HG02870 (cell line): ENCODE results near the gene SLC11A2.

ENCODE experiments used
- ATAC-seq: cut with Tn5 transposase; IDR thresholded peaks from one replicate; pipeline ENCODE4 v1.9.1; 2021; ENCODE audit warnings: mild to moderate bottlenecking, moderate library complexity; ENCODE audit not compliant: unreplicated experiment

The SLC11A2 gene

DNA sequence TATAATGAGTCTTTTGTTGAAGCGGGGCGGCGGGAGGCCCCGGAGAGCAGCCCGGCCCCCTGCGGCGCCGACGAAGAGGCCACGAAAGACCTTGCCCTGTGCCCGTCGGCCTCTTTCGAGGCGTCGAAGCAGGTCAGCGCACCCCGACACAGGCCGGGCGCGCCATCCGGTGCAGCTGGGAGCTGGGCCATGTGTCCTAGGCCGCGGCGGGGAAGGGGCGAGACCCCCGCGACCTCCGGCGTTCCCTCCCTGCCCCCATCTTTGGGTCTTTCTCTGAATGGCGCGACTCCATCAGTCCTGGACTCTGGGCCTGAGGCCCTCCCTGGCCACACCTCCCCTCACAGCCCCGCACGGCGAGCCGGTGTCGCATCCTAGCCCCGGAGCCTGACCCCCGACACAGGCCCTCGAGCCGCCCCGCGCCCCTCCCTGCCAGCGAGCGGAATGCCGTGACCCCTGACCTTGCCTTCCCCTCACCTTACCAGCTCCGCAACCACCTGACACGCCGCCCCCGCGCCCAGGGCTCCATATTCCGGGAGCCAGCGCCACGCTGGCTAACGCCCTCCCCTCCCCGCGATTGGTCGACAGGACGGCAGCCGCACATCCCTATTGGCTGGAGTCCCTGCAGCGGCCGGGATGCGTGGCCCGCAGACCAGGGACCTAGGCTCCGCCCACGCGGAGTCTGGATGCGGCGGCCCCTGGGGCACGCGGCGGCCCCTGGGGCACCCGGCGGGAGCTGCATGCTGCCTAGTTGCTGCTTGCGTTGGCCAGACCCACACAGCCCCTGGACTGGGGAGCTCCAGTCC lies at the start of gene SLC11A2:
Gene SLC11A2, minus strand, starts transcription at position 549 of the 803 bp plus-strand sequence. CDS start 15,656 bp downstream, outside the sequence.
- peak; percentile 92 for ATAC-seq

DNA sequence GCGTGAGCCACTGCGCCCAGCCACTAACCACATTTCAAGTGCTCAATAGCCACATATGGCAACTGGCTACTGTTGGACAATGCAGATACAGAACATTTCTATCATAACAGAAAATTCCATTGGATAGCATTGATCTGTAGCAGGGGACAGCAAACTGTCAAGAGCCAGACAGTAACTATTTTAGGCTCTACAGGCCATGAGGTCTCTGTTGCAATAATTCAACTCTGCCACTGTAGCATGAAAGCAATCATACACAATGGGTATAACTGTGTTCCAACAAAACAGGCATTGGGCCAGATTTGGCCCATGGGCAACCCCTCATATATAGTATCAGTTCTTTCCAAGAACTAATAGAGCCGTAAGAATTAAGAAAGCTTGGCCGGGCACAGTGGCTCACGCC lies 49.2 kb upstream of the SLC11A2 start:
- ATAC-seq, result no peak

DNA sequence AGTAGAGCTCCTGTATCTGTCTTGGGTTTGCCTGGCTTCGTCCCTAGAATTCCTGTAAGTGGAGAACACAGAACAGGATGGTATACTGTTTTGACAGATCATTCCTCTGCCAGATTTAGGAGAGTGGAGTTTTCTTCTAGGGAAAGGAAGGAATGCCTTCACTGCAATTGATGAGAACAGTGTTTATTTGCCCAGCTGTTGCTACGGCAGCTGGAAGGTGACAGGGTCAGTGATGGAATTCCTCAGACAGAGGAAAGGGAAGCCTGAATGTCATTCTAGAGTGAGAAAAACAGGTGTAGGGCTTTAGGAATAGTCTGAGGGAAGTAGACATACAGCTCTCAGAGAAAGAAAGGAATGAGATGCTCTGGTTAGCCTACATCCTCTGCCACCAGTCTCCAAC lies 45.5 kb upstream of the SLC11A2 start:
- no peak for ATAC-seq

DNA sequence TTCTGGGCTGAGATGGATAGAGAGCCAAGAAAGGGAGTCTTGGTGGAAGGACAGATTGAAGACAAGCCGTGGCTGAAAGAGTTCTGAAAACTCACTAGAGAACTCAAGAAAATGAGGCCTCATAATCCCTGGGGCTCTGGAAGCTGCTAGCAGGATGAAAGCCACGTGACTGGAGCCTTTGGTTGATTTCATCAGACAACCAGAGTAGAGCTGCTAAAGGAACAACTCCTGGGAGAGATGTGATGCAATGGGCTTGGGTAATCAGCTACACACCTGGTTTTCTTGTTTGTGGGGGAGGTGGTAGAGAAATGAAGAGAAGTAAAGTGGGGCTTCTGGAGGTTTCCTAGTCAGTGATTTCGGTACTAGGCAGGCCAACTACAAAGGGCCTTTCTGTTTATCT lies 43.8 kb upstream of the SLC11A2 start:
- no peak for ATAC-seq

DNA sequence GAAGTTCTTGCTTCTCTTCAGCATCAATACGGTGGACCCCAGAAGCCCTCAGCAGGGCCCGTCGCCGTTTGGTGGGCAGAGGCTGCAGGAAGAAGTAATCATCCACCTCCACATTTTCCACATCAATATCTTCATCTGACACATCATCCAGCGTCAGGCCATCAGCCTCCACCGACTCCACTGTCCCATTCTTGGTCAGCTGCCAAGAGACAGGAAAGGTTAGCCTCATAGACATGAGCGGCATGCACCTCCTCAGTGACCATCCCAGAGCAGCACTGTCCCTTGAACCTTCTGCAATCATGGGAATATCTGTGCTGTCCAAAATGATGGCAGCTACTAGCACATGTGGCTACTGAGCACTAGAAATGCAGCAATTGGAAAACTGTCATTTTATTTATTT lies 41.6 kb upstream of the SLC11A2 start:
- ATAC-seq, result no peak

DNA sequence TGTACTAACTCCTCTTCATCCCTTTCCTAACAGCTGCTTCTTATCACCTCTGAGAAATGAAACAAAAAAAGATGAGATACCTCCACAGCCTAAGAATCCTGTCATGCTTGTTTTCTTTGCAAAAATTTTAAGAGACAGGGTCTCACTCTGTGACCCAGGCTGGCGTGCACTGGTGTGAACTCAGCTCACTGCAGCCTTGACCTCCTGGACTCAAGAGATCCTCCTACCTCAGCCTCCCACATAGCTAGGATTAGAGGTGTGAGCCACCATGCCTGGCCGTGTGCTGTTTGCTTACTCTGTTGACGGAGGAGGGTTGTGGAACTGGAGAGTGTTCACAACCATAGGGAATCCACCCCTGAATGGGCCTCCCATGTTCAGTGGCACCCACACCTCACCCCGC lies 41.0 kb upstream of the SLC11A2 start:
- ATAC-seq, result no peak

DNA sequence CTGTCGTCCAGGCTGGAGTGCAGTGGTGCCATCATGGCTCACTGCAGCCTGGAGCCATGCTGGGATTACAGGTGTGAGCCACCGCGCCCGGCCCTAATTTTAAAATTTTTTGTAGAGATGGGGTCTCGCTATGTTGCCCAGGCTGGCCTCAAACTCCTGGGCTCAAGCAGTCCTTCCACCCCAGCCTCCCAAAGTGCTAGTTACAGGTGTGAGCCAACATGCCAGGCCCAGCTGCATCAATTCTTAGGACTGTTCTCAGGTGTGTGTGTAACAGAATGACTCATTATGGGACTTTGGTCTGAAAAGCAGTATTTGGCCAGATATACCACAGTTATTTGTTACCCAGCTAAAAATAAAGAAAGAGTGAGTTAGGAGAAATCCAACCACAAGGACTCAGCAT lies 39.3 kb upstream of the SLC11A2 start:
- ATAC-seq, result no peak

DNA sequence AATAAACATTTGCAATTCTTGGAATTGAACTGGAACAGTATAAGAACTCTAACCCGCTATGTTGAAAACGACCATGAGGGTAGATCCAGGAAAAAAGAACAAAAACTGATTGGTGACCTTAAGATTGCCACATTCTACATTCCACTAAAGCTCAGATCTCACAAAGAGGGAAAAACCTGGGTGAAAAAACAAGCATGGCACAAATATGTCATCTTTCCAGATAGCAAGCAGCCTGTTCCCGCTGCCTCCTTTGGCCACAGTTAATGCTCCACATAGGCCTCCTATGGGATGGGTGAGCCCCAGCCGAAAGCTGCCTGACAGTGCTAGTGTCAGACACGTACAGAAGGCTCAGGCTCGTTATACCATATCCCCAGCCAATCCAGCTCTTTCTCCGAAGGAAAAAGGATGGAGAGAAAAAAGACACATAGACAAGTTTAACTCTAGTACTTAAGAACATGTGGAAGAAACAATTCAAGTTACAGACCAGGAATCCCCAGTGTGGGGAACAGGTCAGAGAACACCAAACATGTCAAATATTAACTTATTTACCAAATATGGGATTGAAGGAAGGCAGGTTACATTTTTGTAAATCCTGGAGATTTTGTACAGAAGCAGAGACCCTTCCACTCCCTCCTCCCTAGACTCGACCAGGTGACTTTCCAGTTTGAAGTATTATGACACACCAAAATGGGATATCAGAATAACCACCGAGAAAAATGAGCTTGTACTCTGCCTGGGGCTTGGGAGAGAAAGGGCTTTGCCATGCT lies 36.6 kb upstream of the SLC11A2 start:
- ATAC-seq, result no peak

DNA sequence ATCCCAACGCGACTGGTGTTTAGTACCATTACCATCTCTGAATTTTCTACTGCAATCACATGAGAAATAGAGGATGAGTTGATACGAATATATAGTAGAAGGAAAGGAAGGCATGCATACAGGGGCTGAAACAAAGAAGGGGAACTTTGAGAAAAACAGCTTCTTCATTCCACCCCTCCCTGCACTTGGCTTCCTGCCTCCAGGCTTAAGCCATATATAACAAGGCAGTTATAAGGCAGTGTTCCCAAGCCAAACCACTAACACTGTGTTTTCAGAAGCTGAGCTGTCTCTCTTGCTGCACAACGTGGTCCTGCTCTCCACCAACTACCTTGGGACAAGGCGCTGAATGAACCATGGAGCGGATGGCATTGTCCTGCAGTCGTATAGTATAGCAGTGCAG lies 32.9 kb upstream of the SLC11A2 start:
- no peak for ATAC-seq

DNA sequence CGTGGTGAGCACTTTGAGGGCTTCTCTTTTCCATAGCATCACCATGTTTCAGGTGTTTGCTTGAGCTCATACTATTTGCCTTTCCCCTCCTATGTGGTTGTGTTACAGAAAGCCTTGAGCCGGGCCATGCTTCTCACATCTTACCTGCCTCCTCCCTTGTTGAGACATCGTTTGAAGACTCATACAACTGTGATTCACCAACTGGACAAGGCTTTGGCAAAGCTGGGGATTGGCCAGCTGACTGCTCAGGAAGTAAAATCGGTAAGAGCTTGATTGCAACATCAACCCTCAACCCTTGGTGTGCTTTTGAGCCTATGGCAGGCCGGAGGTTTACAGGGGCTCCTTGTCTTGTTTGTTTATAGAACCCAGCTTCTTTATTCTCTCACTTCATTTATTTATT lies 30.1 kb upstream of the SLC11A2 start:
- no peak for ATAC-seq

DNA sequence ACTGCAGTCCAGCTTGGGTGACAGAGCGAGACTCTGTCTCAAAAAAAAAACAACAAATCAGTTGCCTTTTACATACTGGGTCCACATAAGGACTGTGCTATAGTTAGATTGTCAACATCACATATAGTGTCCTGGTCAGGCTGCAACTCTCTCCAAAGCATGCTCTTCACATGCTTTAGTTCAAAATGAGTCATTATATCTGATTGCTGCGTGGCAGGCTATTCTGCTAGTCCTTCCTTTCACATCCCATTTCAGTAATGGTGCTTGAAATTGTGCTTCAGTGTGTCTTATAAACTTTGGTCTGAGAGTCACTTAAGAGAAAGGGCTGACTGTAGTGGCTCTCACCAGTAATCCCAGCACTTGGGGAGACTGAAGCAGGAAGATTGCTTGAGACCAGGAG lies 28.9 kb upstream of the SLC11A2 start:
- ATAC-seq, result no peak

DNA sequence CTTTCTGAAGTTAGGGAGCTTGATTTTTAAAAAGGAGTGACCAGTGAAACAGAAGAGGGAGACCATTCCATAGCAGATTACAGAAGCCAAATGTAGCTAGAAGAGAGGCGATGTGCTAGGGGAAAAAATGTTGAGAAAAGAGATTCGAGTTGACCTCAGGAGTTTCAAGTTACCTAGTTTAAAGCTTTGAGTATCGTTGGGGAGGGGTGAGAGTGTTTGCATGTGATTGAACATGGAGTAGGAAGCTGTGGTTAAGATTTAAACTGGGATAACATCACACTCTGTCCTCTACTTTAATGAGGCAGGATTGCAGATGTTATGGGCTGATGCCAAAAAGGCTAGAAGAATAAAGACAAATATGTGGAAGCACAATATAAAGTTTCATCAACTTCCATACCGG lies 25.6 kb upstream of the SLC11A2 start:
- ATAC-seq, result no peak

DNA sequence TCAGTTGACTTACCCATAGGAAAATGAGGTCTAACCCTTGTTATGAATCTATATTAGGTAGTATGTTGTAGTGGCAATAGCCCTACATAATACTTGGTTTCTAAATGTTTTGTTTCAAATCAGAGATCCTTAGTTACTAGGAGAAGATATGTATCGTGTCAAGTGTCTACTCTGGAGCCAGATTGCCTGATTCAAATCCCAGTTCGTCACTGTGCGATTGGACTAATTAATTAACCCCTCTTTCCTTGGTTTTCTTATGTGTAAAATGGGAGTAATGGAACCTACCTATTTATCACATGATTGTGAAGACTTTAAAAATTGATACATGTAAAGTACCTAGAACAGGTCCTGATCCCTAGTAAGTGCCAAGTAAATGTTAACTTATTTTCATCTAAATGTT lies 23.3 kb upstream of the SLC11A2 start:
- no peak for ATAC-seq

DNA sequence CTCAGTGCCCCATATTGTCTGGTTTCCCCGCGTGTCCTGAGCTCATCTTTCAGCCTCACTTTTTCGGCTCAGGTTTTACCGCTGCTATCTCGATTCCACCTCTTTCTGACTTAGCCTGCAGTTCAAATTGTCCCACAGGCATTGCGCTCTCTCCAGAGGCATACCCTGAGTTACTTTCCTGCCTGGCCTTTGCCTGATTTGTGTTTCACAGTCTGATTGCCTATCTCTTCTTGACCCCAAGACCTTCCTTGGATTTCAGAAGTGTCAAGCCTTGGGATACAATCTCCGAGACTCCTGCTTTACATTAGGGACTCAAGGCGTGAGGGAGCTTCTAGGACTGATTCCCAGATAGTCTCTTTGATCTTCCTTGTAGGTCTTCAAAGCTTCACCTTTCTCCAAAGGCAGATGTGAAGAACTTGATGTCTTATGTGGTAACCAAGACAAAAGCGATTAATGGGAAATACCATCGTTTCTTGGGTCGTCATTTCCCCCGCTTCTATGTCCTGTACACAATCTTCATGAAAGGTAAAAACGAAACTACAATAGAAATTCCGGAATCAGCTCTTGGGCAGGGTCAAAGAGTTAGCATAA lies 22.6 kb upstream of the SLC11A2 start:
- ATAC-seq, result no peak

DNA sequence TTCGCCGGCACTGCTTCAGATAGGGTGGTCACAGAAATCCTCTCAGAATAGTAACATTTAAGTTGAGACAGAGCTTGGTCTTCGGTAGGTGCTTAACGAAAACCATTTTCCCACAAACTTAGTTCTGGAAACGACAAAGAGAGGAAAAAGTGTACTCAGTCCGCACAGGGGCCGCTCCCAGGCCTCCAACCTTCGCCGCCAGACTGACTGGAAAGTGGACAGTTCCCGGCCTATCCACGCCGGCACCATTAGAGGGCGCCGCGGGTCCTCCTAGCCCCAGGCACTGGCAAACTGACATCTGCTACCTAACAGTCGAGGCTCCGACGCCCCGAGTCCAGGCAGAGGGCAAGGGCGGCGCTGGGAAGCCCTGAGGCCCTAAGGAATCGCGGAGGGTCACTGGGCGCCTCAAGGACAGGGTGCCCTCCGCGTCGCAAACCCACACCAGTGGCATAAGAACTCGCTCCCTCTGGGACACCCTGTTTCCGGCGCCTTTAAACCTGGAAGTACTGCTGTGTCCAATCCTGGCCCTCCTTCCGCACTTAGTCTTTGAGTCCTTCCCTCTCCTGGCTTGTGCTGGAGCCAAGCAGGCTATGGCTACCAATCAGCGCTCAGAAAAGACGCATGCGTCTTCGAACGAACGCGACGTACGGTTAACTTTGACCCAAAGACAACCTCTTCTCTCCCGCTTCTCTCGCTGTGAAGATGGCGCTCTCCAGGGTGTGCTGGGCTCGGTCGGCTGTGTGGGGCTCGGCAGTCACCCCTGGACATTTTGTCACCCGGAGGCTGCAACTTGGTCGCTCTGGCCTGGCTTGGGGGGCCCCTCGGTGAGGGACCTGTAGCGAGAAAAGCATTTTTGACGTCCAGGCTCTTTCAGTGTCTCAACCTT lies 21.7 kb upstream of the SLC11A2 start, which contains the start of gene LETMD1:
Gene LETMD1, plus strand, starts transcription at position 673 of the 886 bp plus-strand sequence. Its CDS starts 30 bp downstream, at position 703.
- peak; percentile 94 for ATAC-seq

DNA sequence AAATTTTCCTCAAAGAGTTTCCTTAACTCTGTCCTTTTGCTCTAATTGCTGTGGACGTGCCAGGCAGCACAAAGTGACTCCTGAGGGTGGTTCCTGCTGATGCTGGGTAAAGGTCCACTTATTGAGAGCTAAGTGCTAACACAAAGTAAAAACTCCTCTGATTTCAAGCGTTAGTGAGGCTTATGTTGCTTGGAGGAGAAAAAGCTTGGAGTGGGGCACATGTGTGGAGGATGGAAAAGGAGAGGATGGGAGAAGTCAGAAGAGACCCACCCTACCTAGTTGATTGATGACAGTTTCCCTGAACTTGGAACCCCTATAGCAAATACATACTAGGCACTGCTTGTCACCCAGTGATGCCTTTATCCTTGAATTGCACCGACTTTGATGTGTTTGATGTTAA lies 10.1 kb upstream of the SLC11A2 start:
- ATAC-seq, result no peak

DNA sequence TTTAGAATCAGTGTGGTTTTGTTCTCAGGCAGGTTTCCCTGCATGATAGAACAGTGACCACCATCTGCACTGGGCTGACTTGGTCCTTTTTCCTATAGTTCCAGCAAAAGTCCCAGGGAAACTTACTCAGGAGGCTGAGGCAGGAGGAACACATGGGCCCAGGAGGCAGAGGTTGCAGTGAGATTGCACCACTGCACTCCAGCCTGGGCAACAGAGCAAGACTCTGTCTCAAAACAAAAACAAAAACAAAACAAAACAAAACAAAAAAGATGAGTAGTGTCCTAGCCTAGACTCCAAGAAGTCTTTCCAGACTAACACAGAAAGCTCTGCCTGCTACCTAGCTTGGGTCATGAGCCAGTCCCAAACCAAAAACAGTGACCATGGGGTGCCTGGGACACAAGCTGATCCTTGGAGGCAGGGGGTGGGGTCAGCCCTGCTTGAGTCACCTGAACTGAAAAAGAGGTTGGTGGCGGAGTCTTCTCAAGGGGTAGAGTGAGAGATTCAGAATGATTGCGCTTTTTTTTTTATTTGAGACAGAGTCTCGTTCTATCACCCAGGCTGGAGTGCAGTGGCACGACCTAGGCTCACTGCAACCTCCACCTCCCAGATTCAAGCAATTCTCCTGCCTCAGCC lies 7.4 kb upstream of the SLC11A2 start:
- ATAC-seq, result no peak

DNA sequence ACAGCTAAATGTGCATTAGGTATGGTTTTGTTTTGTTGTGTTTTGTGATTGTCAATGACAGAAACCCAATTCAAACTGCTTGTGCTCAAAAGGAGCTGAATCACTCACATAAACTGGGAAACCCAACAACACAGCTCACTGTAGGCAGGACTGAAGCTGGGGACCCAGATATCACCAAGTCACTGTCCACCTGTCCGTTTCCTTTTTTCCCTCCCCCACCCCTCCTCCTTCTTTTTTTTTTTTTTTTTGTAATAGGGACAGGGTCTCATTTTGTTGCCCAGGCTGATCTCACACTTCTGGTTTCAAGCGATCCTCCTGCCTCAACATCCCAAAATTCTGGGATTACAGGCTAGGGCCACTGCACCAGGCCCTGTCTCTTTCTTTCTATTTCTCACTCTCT lies 6.9 kb upstream of the SLC11A2 start:
- no peak for ATAC-seq

DNA sequence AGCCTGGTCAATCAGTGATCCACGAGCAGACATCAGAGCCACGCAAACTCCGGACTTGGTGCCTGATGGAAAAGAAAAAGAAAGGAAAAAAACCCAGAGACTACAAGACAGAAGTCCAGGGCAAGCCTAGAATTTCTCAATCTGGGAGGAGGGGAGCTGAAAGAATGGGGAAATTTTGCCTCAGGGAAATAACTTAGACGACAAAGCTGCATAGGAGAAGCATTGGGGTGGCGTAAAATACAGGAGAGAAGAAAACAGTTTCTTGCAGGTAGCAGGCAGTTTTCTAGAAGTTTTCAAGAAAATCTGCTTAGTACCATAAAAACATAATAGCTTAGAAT lies 2.6 kb upstream of the SLC11A2 start:
- no peak for ATAC-seq

DNA sequence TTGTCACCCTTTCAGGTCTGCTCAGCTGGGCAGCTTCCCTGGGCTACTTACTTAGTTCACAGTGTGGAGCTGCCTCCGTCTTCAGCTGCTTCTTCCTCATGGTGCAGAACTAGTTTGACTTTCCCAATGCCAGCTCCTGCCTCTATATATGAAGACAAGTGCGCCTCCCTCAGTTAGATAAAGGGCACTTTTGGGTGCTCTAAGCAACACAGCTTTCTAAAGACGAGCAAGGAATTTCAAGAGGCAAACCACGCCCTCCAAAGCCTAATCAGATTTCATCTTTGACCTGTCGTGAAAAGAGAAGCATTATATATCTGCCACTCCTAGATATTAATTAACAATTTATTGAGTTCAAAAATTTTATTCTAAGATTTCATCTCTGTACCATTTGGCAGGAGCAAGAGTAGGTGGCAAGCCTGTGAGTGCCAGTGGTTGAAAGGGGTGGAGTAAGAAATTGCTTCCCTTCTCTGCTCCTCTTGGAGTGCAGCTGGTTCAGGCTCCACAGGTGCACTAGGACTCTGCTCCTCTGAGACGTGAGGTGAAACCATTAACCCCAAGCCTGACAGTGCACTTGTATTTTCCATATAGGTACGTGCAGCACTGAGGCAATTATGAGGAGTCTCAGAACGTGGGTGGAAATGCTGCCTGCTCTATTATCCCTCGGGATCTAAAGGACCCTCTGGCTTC lies 2.1 kb upstream of the SLC11A2 start:
- no peak for ATAC-seq
